ENCODE data around the gene SLC17A5. TPM values are rescaled to one million over a fixed set of nuclear protein-coding genes. Genes with fewer than 3 reads are reported as not detected.

SLC17A5 gene
- total and polyA plus RNA-seq, 2 experiments from 2014 or later: 5.4 to 17.8 TPM

GRCh38 chr6:73664701-73665100 lies 10.9 kb upstream of the SLC17A5 start:
- no peak for DNase-seq (ENCODE audit: low read depth in 1 of 2, low spot score in 1 of 2)
- H3K4me3 ChIP-seq: no peak overlapping the region
- H3K4me1 ChIP-seq (ENCODE audit: low read depth): peaks cover 7% of the 10 kb centered on the region
- H3K9me3 ChIP-seq (ENCODE audit: low read depth): no peaks in the 10 kb centered on the region
- H3K36me3 ChIP-seq: no peaks in the 10 kb centered on the region
- no peak for TF ChIP-seq CTCF (IDR thresholded peaks at IDR 0.05; ENCODE audit: low read depth, low read length)
- peaks cover 20% of the 10 kb centered on the region for H3K27me3 ChIP-seq
- no peak overlapping the region for H3K27ac ChIP-seq

DNA sequence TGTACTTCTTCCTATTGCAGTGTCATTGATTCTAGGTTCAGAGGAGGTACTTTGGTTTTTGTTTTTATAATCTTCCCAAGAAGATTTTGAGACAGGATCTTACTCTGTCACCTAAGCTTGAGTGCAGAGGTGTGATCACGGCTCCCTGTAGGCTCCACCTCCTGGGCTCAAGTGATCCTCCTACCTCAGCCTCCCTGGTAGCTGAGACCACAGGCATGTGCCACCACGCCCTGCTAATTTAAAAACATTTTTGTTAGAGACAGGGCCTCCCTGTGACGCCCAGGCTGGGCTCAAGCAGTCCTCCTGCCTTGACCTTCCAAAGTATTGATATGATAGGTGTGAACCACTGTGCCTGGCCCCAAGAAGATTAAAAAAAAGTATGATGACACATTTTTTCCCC lies 3.4 kb upstream of the SLC17A5 start:
- Histone ChIP-seq H3K27me3 (no peaks in the 10 kb centered on the region), H3K27ac (no peak overlapping the region), H3K9me3 (ENCODE audit: low read depth) (no peaks in the 10 kb centered on the region), H3K4me3 (no peak overlapping the region), H3K4me1 (ENCODE audit: low read depth) (peaks cover 3% of the 10 kb centered on the region), H3K36me3 (no peaks in the 10 kb centered on the region)
- DNase-seq (ENCODE audit: low read depth in 1 of 2, low spot score in 1 of 2): no peak
- TF ChIP-seq CTCF (IDR thresholded peaks at IDR 0.05; ENCODE audit: low read depth, low read length): no peak

DNA sequence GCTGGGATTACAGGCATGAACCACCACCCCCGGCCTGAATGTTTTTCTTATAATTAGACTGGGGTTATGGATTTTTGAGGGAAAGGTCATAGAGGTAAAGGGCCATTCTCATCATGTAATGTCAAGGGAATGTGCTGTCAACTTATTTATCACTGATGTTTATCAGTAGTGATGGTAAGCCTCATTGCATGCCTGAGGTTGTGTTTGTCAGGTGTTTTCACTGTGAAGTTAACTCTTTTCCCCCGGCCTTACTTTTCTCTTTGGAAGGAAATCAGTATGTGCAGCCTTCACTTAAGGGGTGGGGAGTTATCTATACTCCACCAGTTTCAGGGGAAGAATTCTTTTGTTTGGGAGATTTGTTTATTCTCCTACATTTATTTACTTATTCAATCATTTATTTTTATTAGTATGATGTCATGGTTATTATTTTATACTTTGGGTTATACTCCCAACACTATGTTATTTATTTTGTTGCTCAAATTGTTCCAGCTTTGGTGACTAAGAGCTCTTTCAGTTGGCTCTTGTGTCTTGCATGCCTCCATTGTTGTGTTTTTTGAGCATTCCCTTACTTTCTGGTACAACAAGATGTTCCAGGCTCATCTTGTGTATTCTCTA lies 2.8 kb upstream of the SLC17A5 start:
- no peak overlapping the region for H3K27ac ChIP-seq
- H3K4me1 ChIP-seq (ENCODE audit: low read depth): peaks cover 3% of the 10 kb centered on the region
- no peak overlapping the region for H3K4me3 ChIP-seq
- TF ChIP-seq CTCF (IDR thresholded peaks at IDR 0.05; ENCODE audit: low read depth, low read length): no peak
- H3K27me3 ChIP-seq: no peaks in the 10 kb centered on the region
- H3K9me3 ChIP-seq (ENCODE audit: low read depth): no peaks in the 10 kb centered on the region
- no peaks in the 10 kb centered on the region for H3K36me3 ChIP-seq
- DNase-seq (ENCODE audit: low read depth in 1 of 2, low spot score in 1 of 2): no peak

- Histone ChIP-seq H3K4me1 (ENCODE audit: low read depth) (peaks cover 3% of the 10 kb centered on the region), H3K36me3 (no peaks in the 10 kb centered on the region), H3K4me3 (no peak overlapping the region), H3K27ac (no peak overlapping the region), H3K9me3 (ENCODE audit: low read depth) (no peaks in the 10 kb centered on the region), H3K27me3 (no peaks in the 10 kb centered on the region)
- DNase-seq (ENCODE audit: low read depth in 1 of 2, low spot score in 1 of 2): no peak
- no peak for TF ChIP-seq CTCF (IDR thresholded peaks at IDR 0.05; ENCODE audit: low read depth, low read length)
Measured at GRCh38 chr6:73655341-73655917, 1.6 kb upstream of the SLC17A5 start.

DNA sequence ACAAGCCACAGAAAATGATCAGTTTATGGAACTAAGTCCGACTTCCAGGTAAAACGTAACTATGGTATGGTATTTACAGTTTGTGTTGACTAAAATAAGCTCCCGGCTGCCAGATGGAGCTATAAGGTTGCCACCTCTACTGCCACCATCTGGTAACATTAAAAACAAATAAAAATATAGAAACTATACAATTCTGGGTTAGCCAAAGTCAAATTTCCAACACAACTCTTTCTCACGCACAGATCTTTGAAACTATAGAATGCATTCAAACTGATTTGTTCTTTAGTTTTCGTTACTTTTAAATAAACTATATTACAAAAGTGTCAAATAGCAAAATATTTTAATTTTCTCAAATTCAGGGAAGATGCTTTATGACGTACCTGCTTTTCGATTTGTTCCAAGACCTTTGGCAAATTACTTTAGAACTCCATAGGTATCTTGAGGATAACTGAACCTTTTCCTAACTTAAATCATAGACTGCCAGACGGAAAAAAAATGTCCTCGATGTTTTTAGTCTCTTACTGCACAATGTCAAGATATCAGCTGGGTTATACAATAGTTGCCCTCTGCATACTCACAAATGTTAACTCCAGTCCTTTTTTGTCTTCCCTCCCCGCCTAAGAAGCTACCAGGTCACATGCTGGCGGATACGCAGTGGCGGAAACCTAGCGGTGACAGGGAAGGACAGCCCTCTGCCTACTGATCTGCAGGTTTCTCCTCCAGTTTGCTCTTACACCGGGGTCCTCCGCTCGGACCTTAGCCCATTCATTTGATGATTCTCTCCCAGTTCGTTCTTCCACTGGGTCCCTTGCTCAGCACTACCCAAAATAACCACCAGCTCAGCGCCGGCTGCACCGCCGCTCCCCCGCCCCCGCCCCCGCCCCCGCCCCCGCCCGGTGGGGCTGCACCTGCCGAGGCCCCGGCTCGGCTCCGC lies 888 bp downstream of the SLC17A5 start:
- peak overlapping the region; percentile 56 for H3K4me3 ChIP-seq
- peaks cover 3% of the 10 kb centered on the region for H3K4me1 ChIP-seq (ENCODE audit: low read depth)
- H3K27ac ChIP-seq: peak overlapping the region; percentile 29
- no peaks in the 10 kb centered on the region for H3K27me3 ChIP-seq
- peak; percentile 54 to 73 for DNase-seq (ENCODE audit: low read depth in 1 of 2, low spot score in 1 of 2)
- TF ChIP-seq CTCF (IDR thresholded peaks at IDR 0.05; ENCODE audit: low read depth, low read length): peak; percentile 49
- H3K36me3 ChIP-seq: no peaks in the 10 kb centered on the region
- H3K9me3 ChIP-seq (ENCODE audit: low read depth): no peaks in the 10 kb centered on the region
